Activated T-helper 2 cell treated with anti-CD3 and anti-CD28 coated beads, Interferon-gamma antibody, Interleukin-2, Interleukin-4, amounts not matched to agents 10 μg/mL and 5 μg/mL and 100 μg/mL, durations not matched to agents 14 hours and 24 hours and 36 hours (primary cell): ENCODE results near the gene SEC23A. TPM values are rescaled to one million over a fixed set of nuclear protein-coding genes. Genes with fewer than 3 reads are reported as not detected.
"Not testable (repeated sequence)": the region's sequence is repeated elsewhere in the genome, so short reads cannot be mapped to it uniquely, and the experiment has no call there.

ENCODE experiments used
- DNase-seq: peaks from one replicate; pipeline ENCODE4 v3.0.0; 2021; ENCODE audit warnings: low spot score
- H3K27ac Mint-ChIP-seq: one replicate; pipeline ENCODE4 v1.8.0; 2021; ENCODE audit warnings: mixed read lengths
- H3K27me3 Mint-ChIP-seq: one replicate; pipeline ENCODE4 v1.8.0; 2021; ENCODE audit warnings: low read depth, mixed read lengths
- H3K36me3 Mint-ChIP-seq: one replicate; pipeline ENCODE4 v1.8.0; 2021; ENCODE audit warnings: low read depth, mixed read lengths
- H3K4me1 Mint-ChIP-seq: one replicate; pipeline ENCODE4 v1.8.0; 2021; ENCODE audit warnings: low read depth, mixed read lengths
- H3K4me3 Mint-ChIP-seq: one replicate; pipeline ENCODE4 v1.8.0; 2021; ENCODE audit warnings: low read depth, mild to moderate bottlenecking, moderate library complexity, mixed read lengths
- H3K9me3 Mint-ChIP-seq: one replicate; pipeline ENCODE4 v1.8.0; 2021; ENCODE audit warnings: mixed read lengths
- intact Hi-C: fragments of 100-400 bp; cut with micrococcal nuclease; formaldehyde crosslinking; loops from one replicate; pipeline ENCODE4 v1.15.1; 2023
- total RNA-seq: library from RNA; stranded (reverse); gene quantifications from 2 replicates; pipeline ENCODE4 v1.2.3, GENCODE V29; 2022

Gene SEC23A
- 76.4 and 86.7 TPM in 2 replicates for total RNA-seq

GRCh38 chr14:39102969-39103957, at the start of gene SEC23A:
TSS of gene SEC23A (minus strand) at chr14:39103235. CDS start at chr14:39096118, 7,117 bp downstream.
- H3K27ac Mint-ChIP-seq, result peak within 1 kb of the TSS; percentile 98
- H3K9me3 Mint-ChIP-seq, result no peaks in the 10 kb centered on the region
- H3K4me1 Mint-ChIP-seq, result peaks cover 29% of the 10 kb centered on the region
- intact Hi-C loops, result loop anchor here (1.0 to 2.0 kb wide), 4 partner anchors 11 to 329 kb away; partner anchors contain the start of genes FBXO33, GEMIN2, PNN and TRAPPC6B
- peak; percentile 82 for DNase-seq
- H3K36me3 Mint-ChIP-seq, result peaks cover 13% of the 10 kb centered on the region
- H3K27me3 Mint-ChIP-seq, result no peaks in the 10 kb centered on the region
- peak within 1 kb of the TSS; percentile 98 for H3K4me3 Mint-ChIP-seq

GRCh38 chr14:39145266-39145966, 42.4 kb upstream of the SEC23A start:
- Mint-ChIP-seq H3K36me3 (peaks cover 49% of the 10 kb centered on the region), H3K9me3 (peaks cover 6% of the 10 kb centered on the region), H3K27me3 (no peaks in the 10 kb centered on the region), H3K4me3 (no peak overlapping the region), H3K27ac (no peak overlapping the region), H3K4me1 (no peaks in the 10 kb centered on the region)
- intact Hi-C loops, result no loop called here
- no peak for DNase-seq

- H3K9me3 Mint-ChIP-seq, H3K4me1 Mint-ChIP-seq, intact Hi-C loops, H3K27ac Mint-ChIP-seq, H3K27me3 Mint-ChIP-seq, DNase-seq, H3K4me3 Mint-ChIP-seq: not testable (repeated sequence)
- H3K36me3 Mint-ChIP-seq, result peaks cover 53% of the 10 kb centered on the region
Measured at GRCh38 chr14:39143226-39143625, 40.2 kb upstream of the SEC23A start.

GRCh38 chr14:39141623-39142022, 38.6 kb upstream of the SEC23A start:
- H3K9me3 Mint-ChIP-seq, intact Hi-C loops, DNase-seq, H3K27me3 Mint-ChIP-seq, H3K4me1 Mint-ChIP-seq, H3K4me3 Mint-ChIP-seq, H3K27ac Mint-ChIP-seq: not testable (repeated sequence)
- peaks cover 53% of the 10 kb centered on the region for H3K36me3 Mint-ChIP-seq

- no peaks in the 10 kb centered on the region for H3K27me3 Mint-ChIP-seq
- peaks cover 55% of the 10 kb centered on the region for H3K36me3 Mint-ChIP-seq
- H3K4me1 Mint-ChIP-seq, result peaks cover 2% of the 10 kb centered on the region
- peaks cover 6% of the 10 kb centered on the region for H3K9me3 Mint-ChIP-seq
- no peak for DNase-seq
- intact Hi-C loops, result no loop called here
- H3K4me3 Mint-ChIP-seq, result no peak overlapping the region
- no peak overlapping the region for H3K27ac Mint-ChIP-seq
Measured at GRCh38 chr14:39140170-39140569, 37.1 kb upstream of the SEC23A start.

- H3K4me1 Mint-ChIP-seq, result peaks cover 2% of the 10 kb centered on the region
- H3K27ac Mint-ChIP-seq, result no peak overlapping the region
- no peak overlapping the region for H3K4me3 Mint-ChIP-seq
- H3K36me3 Mint-ChIP-seq, result peaks cover 66% of the 10 kb centered on the region
- intact Hi-C loops, result no loop called here
- no peaks in the 10 kb centered on the region for H3K27me3 Mint-ChIP-seq
- no peak for DNase-seq
- peaks cover 6% of the 10 kb centered on the region for H3K9me3 Mint-ChIP-seq
Measured at GRCh38 chr14:39138440-39138839, 35.4 kb upstream of the SEC23A start.

- H3K4me3 Mint-ChIP-seq, DNase-seq, H3K27ac Mint-ChIP-seq, H3K27me3 Mint-ChIP-seq, H3K9me3 Mint-ChIP-seq, intact Hi-C loops, H3K4me1 Mint-ChIP-seq: not testable (repeated sequence)
- H3K36me3 Mint-ChIP-seq, result peaks cover 63% of the 10 kb centered on the region
Measured at GRCh38 chr14:39137835-39138234, 34.8 kb upstream of the SEC23A start.

GRCh38 chr14:39122330-39123138, 19.5 kb upstream of the SEC23A start:
- peaks cover under 1% of the 10 kb centered on the region for H3K4me1 Mint-ChIP-seq
- peaks cover 33% of the 10 kb centered on the region for H3K36me3 Mint-ChIP-seq
- intact Hi-C loops, result no loop called here
- no peak overlapping the region for H3K27ac Mint-ChIP-seq
- H3K27me3 Mint-ChIP-seq, result no peaks in the 10 kb centered on the region
- DNase-seq, result no peak
- H3K9me3 Mint-ChIP-seq, result no peaks in the 10 kb centered on the region
- H3K4me3 Mint-ChIP-seq, result no peak overlapping the region

- intact Hi-C loops, result loop anchor here (1.0 to 5.0 kb wide), 7 partner anchors 11 to 268 kb away; partner anchors contain the start of genes SEC23A and TRAPPC6B
- Mint-ChIP-seq H3K36me3 (peaks cover 17% of the 10 kb centered on the region), H3K27me3 (no peaks in the 10 kb centered on the region), H3K4me3 (peak within 1 kb of the TSS; percentile 96), H3K4me1 (peaks cover 18% of the 10 kb centered on the region), H3K9me3 (no peaks in the 10 kb centered on the region), H3K27ac (peak within 1 kb of the TSS; percentile 96)
- peak; percentile 94 for DNase-seq
Measured at GRCh38 chr14:39114073-39114838, 11.2 kb upstream of the SEC23A start, which contains the start of gene GEMIN2. TSS of gene GEMIN2 (plus strand) at chr14:39114323. CDS start at chr14:39114339, 16 bp downstream.

- Mint-ChIP-seq H3K27me3 (no peaks in the 10 kb centered on the region), H3K9me3 (no peaks in the 10 kb centered on the region), H3K4me3 (peak overlapping the region; percentile 96), H3K36me3 (peaks cover 11% of the 10 kb centered on the region), H3K4me1 (peaks cover 18% of the 10 kb centered on the region), H3K27ac (peak overlapping the region; percentile 96)
- no peak for DNase-seq
- intact Hi-C loops, result loop anchor here (1.0 to 5.0 kb wide), 7 partner anchors 10 to 269 kb away; partner anchors contain the start of genes SEC23A and TRAPPC6B
Measured at GRCh38 chr14:39113685-39114072, 10.6 kb upstream of the SEC23A start.

- H3K4me1 Mint-ChIP-seq, result peaks cover 13% of the 10 kb centered on the region
- no peak overlapping the region for H3K27ac Mint-ChIP-seq
- H3K27me3 Mint-ChIP-seq, result no peaks in the 10 kb centered on the region
- H3K36me3 Mint-ChIP-seq, result no peaks in the 10 kb centered on the region
- no peak overlapping the region for H3K4me3 Mint-ChIP-seq
- DNase-seq, result no peak
- no peaks in the 10 kb centered on the region for H3K9me3 Mint-ChIP-seq
- intact Hi-C loops, result loop anchor here (5.0 kb wide), 1 partner anchor 272 kb away; no protein-coding TSS in a partner anchor
Measured at GRCh38 chr14:39109893-39110715, 7.1 kb upstream of the SEC23A start.
